Measurements from ENCODE around the gene PLN. TPM values are rescaled to one million over a fixed set of nuclear protein-coding genes. Genes with fewer than 3 reads are reported as not detected.

PLN gene
- total RNA-seq, 1 experiment from 2014 or later: not detected

GRCh38 chr6:118511930-118512715 is 36.0 kb upstream of the PLN start:
- ChIA-PET POLR2A (no interaction called here), CTCF (interaction anchor here (0.8 to 1.0 kb wide), 2 partner anchors 68 to 672 kb away, joined by 3 to 4 read pairs; no protein-coding TSS in a partner anchor)
- no peaks in the 10 kb centered on the region for H3K9me3 Mint-ChIP-seq
- no peaks in the 10 kb centered on the region for H3K27me3 Mint-ChIP-seq (ENCODE audit: low read depth)
- H3K4me1 Mint-ChIP-seq: no peaks in the 10 kb centered on the region
- DNase-seq (ENCODE audit: low spot score) (no peak), ATAC-seq (no peak)
- no peak overlapping the region for H3K4me3 Mint-ChIP-seq
- no peaks in the 10 kb centered on the region for H3K36me3 Mint-ChIP-seq
- H3K27ac Mint-ChIP-seq: peak overlapping the region; percentile 63; the same call in 1 of the 2 replicates
- no peak for TF ChIP-seq PRRX2 (CRISPR knock-in tag; IDR thresholded peaks at IDR 0.05)
- TF ChIP-seq IRF2 (CRISPR knock-in tag; IDR thresholded peaks at IDR 0.05; ENCODE audit: borderline replicate concordance, low read depth): no peak
- no peak for TF ChIP-seq ZNF138 (CRISPR knock-in tag; conservative IDR thresholded peaks at IDR 0.05)
- no peak for TF ChIP-seq SOX15 (CRISPR knock-in tag; IDR thresholded peaks at IDR 0.05)
- no peak for TF ChIP-seq ZNF263 (CRISPR knock-in tag; IDR thresholded peaks at IDR 0.05; ENCODE audit: low read depth)
- TF ChIP-seq TP53 (CRISPR knock-in tag; IDR thresholded peaks at IDR 0.05): no peak
- TF ChIP-seq GRHL2 (CRISPR knock-in tag; IDR thresholded peaks at IDR 0.05; ENCODE audit: insufficient replicate concordance, severe bottlenecking): no peak
- TF ChIP-seq, protein P1, sequence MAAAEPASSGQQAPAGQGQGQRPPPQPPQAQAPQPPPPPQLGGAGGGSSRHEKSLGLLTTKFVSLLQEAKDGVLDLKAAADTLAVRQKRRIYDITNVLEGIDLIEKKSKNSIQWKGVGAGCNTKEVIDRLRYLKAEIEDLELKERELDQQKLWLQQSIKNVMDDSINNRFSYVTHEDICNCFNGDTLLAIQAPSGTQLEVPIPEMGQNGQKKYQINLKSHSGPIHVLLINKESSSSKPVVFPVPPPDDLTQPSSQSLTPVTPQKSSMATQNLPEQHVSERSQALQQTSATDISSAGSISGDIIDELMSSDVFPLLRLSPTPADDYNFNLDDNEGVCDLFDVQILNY (CRISPR knock-in tag; IDR thresholded peaks at IDR 0.05): no peak
- no peak for TF ChIP-seq KAT7 (CRISPR knock-in tag; IDR thresholded peaks at IDR 0.05; ENCODE audit: borderline replicate concordance)
- no peak for TF ChIP-seq FOXP1 (CRISPR knock-in tag; IDR thresholded peaks at IDR 0.05; ENCODE audit: borderline replicate concordance)
- TF ChIP-seq NR3C1 (CRISPR knock-in tag; conservative IDR thresholded peaks at IDR 0.05; ENCODE audit: low read depth): no peak
- TF ChIP-seq, protein P2, sequence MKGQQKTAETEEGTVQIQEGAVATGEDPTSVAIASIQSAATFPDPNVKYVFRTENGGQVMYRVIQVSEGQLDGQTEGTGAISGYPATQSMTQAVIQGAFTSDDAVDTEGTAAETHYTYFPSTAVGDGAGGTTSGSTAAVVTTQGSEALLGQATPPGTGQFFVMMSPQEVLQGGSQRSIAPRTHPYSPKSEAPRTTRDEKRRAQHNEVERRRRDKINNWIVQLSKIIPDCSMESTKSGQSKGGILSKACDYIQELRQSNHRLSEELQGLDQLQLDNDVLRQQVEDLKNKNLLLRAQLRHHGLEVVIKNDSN (CRISPR knock-in tag; IDR thresholded peaks at IDR 0.05): no peak
- no peak for TF ChIP-seq JUN (CRISPR knock-in tag; IDR thresholded peaks at IDR 0.05)
- no peak for TF ChIP-seq CBFB (CRISPR knock-in tag; IDR thresholded peaks at IDR 0.05; ENCODE audit: low read depth)

DNA sequence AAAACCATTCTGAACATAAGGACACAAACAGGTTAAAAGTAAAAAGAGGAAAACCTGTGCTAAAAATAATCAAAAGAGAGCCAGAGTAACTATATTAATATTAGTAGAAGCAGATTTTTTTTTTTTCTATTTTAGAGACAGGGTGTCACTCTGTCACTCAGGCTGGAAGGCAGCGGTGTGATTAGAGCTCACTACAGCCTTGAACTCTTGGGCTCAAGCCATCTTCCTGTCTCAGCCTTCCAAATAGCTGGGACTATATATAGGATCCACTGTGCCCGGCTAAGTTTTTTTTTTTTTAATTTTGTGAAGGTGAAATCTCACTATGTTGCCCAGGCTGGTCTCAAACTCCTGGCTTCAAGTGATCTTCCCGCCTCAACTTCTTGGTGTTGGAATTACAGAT is 33.4 kb upstream of the PLN start:
- Mint-ChIP-seq H3K36me3 (no peaks in the 10 kb centered on the region), H3K9me3 (no peaks in the 10 kb centered on the region), H3K27ac (no peak overlapping the region), H3K4me1 (no peaks in the 10 kb centered on the region), H3K27me3 (ENCODE audit: low read depth) (no peaks in the 10 kb centered on the region), H3K4me3 (no peak overlapping the region)
- no peak for ATAC-seq
- CTCF ChIA-PET: interaction anchor here (0.7 kb wide), 1 partner anchor 615 kb away, joined by 3 read pairs; no protein-coding TSS in a partner anchor
- DNase-seq (ENCODE audit: low spot score): no peak
- no peak for TF ChIP-seq TEAD1 (CRISPR knock-in tag; IDR thresholded peaks at IDR 0.05)
- TF ChIP-seq MYBL2 (CRISPR knock-in tag; IDR thresholded peaks at IDR 0.05): no peak
- no peak for TF ChIP-seq PREB (CRISPR knock-in tag; IDR thresholded peaks at IDR 0.05; ENCODE audit: borderline replicate concordance)
- no peak for TF ChIP-seq GRHL2 (CRISPR knock-in tag; IDR thresholded peaks at IDR 0.05; ENCODE audit: insufficient replicate concordance, severe bottlenecking)
- TF ChIP-seq, protein P3, sequence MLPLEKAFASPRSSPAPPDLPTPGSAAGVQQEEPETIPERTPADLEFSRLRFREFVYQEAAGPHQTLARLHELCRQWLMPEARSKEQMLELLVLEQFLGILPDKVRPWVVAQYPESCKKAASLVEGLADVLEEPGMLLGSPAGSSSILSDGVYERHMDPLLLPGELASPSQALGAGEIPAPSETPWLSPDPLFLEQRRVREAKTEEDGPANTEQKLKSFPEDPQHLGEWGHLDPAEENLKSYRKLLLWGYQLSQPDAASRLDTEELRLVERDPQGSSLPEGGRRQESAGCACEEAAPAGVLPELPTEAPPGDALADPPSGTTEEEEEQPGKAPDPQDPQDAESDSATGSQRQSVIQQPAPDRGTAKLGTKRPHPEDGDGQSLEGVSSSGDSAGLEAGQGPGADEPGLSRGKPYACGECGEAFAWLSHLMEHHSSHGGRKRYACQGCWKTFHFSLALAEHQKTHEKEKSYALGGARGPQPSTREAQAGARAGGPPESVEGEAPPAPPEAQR (CRISPR knock-in tag; IDR thresholded peaks at IDR 0.05): no peak
- POLR2A ChIA-PET: no interaction called here

- peaks cover 24% of the 10 kb centered on the region for H3K4me1 Mint-ChIP-seq
- ChIA-PET POLR2A (no interaction called here), CTCF (no interaction called here)
- peaks cover 4% of the 10 kb centered on the region; the same call in 1 of the 2 replicates for H3K9me3 Mint-ChIP-seq
- DNase-seq (ENCODE audit: low spot score) (no peak), ATAC-seq (no peak)
- H3K27me3 Mint-ChIP-seq (ENCODE audit: low read depth): no peaks in the 10 kb centered on the region
- 0 out of 2 replicates have a peak, but pooled peaks cover 2% of the 10 kb centered on the region for H3K36me3 Mint-ChIP-seq
- H3K4me3 Mint-ChIP-seq: no peak overlapping the region
- no peak overlapping the region for H3K27ac Mint-ChIP-seq
- no peak for TF ChIP-seq TP53 (CRISPR knock-in tag; IDR thresholded peaks at IDR 0.05)
- TF ChIP-seq NR3C1 (CRISPR knock-in tag; conservative IDR thresholded peaks at IDR 0.05; ENCODE audit: low read depth): no peak
- no peak for TF ChIP-seq CBFB (CRISPR knock-in tag; IDR thresholded peaks at IDR 0.05; ENCODE audit: low read depth)
- no peak for TF ChIP-seq SP1 (CRISPR knock-in tag; conservative IDR thresholded peaks at IDR 0.05)
- TF ChIP-seq, protein P4, sequence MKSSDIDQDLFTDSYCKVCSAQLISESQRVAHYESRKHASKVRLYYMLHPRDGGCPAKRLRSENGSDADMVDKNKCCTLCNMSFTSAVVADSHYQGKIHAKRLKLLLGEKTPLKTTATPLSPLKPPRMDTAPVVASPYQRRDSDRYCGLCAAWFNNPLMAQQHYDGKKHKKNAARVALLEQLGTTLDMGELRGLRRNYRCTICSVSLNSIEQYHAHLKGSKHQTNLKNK (CRISPR knock-in tag; IDR thresholded peaks at IDR 0.05): no peak
- TF ChIP-seq GTF2I (CRISPR knock-in tag; conservative IDR thresholded peaks at IDR 0.05): no peak
- no peak for TF ChIP-seq SMAD3 (CRISPR knock-in tag; IDR thresholded peaks at IDR 0.05; ENCODE audit: borderline replicate concordance)
- TF ChIP-seq CTCF (IDR thresholded peaks at IDR 0.05): no peak
- no peak for TF ChIP-seq MYBL2 (CRISPR knock-in tag; IDR thresholded peaks at IDR 0.05)
- no peak for TF ChIP-seq ZNF396 (CRISPR knock-in tag; IDR thresholded peaks at IDR 0.05; ENCODE audit: borderline replicate concordance)
- no peak for TF ChIP-seq NFYB (CRISPR knock-in tag; conservative IDR thresholded peaks at IDR 0.05; ENCODE audit: low read depth)
- no peak for TF ChIP-seq HMGA2 (CRISPR knock-in tag; IDR thresholded peaks at IDR 0.05)
These were observed 25.7 kb upstream of the PLN start for GRCh38 chr6:118522422-118522821.

Measured in WTC11 (cell line).